WTC11 (cell line): ENCODE data around the gene ZNF276.

Experiments used
- CBFB ChIP-seq: sonication (generic); formaldehyde crosslinking; IDR thresholded peaks from 2 replicates; pipeline ENCODE4 v1.8.1; 2022; ENCODE audit warnings: mild to moderate bottlenecking, low read depth, missing genetic modification reagents
- TEAD4 ChIP-seq: sonication (generic); formaldehyde crosslinking; IDR thresholded peaks from 2 replicates; pipeline ENCODE4 v1.8.0; 2022; ENCODE audit warnings: mild to moderate bottlenecking, missing genetic modification reagents
- ZNF232 ChIP-seq: sonication (generic); formaldehyde crosslinking; IDR thresholded peaks from 2 replicates; pipeline ENCODE4 v1.8.0; 2022; ENCODE audit warnings: mild to moderate bottlenecking, missing genetic modification reagents
- ZNF317 ChIP-seq: sonication (generic); formaldehyde crosslinking; IDR thresholded peaks from 2 replicates; pipeline ENCODE4 v1.8.1; 2023; ENCODE audit warnings: low read depth, mild to moderate bottlenecking, moderate library complexity, missing genetic modification reagents, borderline replicate concordance
- ZNF512 ChIP-seq: sonication (generic); formaldehyde crosslinking; IDR thresholded peaks from 2 replicates; pipeline ENCODE4 v1.8.1; 2022; ENCODE audit warnings: missing genetic modification reagents, borderline replicate concordance

GRCh38 chr16:89786474-89787364 is 65.4 kb downstream of the ZNF276 start:
- TF ChIP-seq ZNF317 (CRISPR knock-in tag) (no peak), CBFB (CRISPR knock-in tag) (no peak), TEAD4 (CRISPR knock-in tag) (no peak), ZNF512 (CRISPR knock-in tag) (no peak), ZNF232 (CRISPR knock-in tag) (no peak)
